Activated CD4-positive, alpha-beta T cell treated with anti-CD3 and anti-CD28 coated beads, Interleukin-2, amount 50 U/mL, for 4 hours (primary cell): ENCODE data around the gene F7.
"Not testable (repeated sequence)": the region's sequence is repeated elsewhere in the genome, so short reads cannot be mapped to it uniquely, and the experiment has no call there.

ENCODE experiments used
- DNase-seq, 2 experiments: peaks; one replicate each; pipeline ENCODE4 v3.0.0-alpha.2; 2020

Gene F7

DNA sequence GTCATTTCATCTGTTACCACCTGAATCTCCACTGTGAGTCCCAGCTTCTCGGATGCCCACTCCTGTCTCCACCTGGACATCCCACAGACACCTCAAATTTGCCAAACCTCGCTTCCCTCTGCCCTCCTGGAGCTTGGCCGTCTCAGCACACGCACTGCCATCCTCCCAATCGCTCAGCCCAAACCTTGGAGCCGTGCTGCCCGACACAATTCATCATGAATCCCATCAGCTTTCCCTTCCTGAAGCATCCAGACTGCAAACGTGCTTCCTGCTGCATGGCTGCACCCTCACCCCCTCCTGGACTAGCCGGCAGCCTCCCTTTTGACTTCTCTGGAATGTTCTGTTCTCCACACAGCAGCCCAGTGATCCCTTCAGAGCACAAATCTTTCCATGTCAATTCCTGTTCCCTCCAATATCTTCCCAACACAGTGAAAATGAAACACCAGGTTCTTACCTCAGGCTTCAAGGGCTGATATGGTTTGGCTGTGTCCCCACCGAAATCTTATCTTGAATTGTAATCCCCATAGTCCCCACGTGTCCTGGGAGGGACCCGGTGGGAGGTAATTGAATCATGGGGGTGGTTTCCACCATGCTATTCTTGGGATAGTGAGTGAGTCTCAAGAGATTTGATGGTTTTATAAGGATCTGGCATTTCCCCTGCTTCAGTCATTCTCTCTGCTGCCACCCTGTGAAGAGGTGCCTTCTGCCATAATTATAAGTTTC, 51.8 kb downstream of the F7 start:
- no peak for DNase-seq

DNA sequence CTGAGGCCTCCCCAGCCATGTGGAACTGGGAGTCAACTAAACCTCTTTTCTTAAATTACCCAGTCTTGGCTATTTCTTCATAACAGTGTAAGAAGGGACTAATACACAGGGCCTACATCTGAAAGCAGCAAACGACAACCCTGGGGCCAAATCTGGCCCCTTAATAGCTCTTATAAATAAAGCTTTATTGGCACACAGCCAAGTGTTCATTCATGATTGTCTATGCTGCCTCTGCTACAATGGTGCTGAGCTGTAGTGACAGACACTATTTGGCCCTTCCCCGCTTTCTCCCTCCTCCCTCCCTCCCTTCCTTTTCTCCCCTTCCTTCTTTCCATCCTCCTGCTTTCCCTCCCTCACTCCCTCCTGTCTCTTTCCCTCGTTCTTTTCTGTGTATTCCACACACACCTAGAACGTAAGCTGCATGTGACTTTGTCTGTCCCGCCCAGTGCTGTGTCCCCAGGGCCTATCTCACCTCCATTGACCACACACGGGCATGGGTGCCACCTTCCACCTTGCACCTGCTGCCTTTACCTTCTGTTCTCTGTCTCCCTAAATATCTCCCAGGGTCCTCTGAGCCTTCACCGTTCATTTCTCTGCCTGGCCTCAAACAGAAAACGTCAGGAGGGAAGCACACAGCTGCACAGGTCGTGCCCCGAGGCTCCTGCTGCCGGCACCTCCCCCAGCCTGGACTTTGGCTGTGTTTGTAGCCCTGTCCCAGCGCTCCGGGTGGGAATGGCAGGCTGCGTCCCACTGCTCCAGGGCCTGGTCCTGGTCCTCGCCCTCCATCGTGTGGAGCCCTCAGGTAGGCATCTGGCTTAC, 52.5 kb downstream of the F7 start, which contains the start of gene PROZ:
Gene PROZ (plus strand): TSS at position 720 of the 819 bp plus-strand sequence. CDS start 13 bp downstream, at position 733.
- no peak for DNase-seq

DNA sequence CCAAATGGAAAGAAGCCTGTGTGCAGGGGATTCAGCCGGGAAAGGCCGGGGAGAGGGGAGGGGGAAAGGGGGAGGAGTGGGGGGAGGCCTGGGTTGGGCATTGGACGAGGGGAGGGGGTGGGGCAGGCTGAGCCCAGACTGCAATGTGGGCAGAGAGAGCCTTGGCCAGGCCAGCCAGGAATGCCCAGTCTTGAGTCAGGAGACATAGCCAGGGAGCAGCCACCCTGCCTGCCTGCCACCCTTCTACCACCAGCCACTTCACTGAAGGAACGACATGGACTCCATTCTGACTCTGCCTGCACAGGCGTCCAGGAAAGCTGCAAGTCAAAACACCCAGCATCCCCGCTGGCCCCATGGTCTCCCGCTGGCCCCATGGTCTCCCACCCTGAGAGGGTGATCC, 53.4 kb downstream of the F7 start:
- DNase-seq: no peak

DNA sequence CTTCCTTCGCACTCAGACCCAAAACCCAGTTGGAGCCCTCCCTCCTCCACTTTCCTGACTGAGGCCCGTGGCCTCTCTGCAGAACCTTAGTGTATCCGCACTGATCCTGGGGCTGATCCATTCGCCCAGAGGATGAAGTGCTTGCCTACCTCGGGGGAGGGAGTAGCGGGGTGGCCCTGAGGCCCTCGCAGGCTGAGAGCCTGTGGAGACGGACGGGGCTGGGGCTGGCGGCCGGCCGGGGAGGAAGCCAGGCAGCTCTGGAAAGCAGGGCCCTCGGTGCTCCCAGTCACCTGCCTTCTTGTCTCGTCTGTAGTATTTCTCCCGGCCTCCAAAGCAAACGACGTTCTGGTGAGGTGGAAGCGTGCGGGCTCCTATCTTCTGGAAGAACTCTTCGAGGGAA, 54.1 kb downstream of the F7 start:
- DNase-seq: no peak

DNA sequence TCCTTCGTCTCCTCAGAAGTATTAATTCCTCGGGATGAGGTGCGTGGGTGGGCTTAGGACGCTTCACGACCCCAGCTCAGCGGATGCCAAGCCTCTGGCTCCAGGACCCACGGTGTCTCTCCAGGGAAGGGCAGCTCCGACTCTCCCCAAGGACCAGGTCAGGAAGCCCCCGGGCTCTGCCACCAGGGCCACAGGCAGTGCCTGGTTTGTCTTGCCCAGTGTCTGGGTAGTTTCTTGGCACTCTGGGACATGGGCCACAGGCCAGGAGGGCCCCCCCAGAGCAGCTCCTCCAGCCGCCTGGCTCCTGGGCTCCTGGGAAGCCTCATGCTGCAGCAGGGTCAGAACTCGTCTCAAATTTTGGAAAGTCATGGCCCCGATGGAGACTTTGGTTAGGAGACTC, 55.4 kb downstream of the F7 start:
- no peak for DNase-seq

DNA sequence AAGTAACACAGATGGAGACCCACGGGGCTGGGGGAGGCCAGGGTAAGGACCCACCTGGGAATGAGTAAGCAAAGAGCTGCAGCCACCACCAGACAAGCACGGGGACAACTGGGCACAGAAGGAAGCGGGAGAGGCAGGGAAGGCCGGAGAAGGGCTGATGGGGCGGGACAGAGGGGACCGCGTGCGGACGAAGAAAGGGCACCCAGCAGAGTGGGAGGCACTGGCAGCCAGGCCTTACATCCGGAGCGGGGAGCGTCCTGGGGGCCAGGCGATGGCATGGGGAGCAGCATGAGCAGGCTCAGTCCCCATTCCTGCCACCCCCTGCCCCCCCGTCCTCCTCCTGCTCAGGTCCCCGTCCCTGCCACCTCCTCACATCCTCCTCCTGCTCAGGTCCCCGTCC, 55.8 kb downstream of the F7 start:
- DNase-seq: no peak

DNA sequence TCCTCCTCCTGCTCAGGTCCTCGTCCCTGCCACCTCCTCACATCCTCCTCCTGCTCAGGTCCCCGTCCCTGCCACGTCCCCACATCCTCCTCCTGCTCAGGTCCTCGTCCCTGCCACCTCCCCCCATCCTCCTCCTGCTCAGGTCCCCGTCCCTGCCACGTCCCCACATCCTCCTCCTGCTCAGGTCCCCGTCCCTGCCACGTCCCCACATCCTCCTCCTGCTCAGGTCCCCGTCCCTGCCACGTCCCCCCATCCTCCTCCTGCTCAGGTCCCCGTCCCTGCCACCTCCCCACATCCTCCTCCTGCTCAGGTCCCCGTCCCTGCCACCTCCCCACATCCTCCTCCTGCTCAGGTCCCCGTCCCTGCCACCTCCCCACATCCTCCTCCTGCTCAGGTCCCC, 56.4 kb downstream of the F7 start:
- DNase-seq: not testable (repeated sequence)

DNA sequence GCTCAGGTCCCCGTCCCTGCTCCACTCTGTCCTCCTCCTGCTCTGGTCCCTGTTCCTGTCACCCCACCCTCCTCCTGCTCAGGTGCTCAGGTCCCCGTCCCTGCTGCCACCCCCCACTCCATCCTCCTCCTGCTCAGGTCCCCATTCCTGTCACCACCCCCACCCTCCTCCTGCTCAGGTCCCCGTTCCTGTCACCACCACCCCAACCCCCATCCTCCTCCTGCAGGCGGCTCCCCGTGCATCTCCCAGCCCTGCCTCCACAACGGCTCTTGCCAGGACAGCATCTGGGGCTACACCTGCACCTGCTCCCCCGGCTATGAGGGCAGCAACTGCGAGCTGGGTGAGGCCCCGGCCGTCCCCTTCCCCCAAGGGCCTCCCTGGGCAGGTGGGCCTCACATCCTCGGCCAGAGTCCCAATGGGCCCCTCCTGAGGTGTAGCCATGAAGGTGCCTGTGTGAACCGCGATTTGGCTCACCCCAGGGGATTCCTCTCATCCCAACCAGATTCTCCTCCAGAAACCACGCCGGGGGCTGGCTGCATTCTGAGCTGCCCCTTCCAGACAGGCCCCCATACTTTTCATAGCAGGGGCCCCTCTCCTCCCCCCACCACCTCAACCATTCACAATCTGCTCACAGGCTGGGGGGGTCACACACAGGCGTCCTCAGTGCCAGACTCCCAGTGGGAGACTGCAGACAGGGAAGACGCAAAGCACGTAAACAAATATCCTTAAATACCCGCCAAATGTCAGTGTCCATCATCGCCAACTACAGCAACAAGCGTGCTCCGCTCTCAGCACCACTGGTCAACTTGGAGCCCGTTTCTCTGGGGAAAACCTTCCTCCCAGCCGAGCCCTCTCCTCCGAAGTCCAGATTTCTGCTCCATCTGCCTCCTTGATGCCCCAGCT, 57.4 kb downstream of the F7 start:
- DNase-seq: no peak

DNA sequence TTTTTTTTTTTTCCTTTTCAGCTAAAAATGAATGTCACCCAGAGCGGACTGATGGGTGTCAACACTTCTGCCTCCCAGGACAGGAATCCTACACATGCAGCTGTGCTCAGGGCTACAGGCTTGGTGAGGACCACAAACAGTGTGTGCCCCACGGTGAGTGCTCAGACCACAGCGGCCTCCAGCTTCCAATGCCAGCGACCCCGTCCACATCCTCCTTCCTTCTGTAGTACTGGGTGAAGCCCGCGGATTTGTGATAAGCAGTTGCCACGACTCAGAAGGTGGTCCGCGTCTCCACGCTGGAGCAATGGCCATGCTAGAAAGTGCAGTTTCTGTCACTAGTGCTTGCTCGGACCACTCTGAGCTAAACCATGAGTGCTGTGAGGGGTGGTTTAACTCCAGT, 58.9 kb downstream of the F7 start:
- no peak for DNase-seq

DNA sequence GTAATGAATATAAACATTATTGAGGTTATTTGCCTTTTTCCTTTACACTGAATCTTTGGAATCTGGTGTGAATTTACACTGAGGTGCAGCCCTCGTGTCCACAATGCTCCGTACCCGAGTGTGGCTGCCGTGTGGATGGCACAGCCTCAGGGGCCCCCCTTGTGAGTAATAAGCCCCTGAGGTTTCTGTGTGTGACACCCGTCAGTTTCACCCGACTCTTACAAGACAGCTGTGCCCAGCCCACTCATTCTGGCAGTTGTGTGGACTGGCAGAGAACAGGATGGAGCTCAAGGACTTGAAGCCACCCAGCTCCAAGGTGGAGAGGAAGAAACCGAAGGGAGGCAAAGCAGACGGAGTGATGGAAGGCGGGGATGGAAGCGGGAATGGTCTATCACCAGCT, 60.7 kb downstream of the F7 start:
- DNase-seq: no peak

DNA sequence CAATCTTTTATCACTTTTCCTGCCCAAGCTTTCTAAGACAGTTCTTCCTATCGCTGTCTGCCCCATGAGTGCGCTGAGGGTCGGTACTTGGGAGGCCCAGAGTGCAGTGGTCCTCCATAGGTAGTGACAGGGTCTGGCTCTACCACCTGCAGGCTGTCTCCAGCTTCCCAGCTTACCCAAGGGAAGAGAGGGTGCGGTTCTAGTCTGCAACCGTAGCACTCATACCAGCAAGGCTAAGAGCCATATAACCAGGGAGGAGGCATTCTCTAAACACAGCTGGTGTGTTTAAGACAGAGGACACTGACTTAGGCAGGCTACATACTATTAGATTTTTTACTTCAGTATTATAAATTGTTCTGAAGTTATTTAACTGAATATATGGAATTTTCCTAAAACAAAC, 61.1 kb downstream of the F7 start:
- no peak for DNase-seq

DNA sequence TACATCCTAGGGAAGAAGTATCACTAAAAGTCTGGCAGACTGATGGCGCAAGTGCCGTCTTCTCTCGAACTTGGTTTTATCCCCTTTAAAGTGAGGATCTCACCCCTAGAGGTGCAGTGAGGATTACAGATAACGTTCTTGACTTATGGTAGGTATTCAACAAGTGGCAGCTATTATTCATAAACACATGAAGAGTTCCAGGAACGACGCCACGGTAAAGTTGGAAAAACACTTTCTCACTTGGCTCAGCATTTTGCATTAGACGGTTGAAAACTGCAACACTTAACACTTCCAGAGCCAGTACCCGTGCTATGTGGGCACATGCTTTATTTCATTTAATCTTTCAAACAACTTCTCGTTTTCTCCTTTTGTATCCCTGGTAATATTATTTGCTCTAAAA, 61.6 kb downstream of the F7 start:
- no peak for DNase-seq

DNA sequence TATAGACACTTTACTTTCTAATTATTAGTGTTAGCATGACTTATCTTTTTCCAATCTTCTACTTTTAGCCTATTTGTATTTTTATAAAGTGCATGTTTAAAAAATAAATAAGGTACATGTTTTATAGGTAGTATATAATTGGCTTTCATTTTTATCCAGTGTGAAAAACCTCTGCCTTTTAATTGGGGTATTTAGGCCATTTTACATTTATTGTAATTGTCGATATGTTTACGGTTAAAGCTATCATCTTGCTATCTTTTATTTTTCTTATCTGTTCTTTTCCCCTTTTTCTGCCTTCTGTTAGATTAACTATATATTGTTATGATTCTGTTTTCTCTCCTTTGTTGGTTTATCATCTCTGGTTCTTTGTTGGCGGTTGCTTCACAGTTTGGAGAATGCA, 62.0 kb downstream of the F7 start:
- DNase-seq: no peak

DNA sequence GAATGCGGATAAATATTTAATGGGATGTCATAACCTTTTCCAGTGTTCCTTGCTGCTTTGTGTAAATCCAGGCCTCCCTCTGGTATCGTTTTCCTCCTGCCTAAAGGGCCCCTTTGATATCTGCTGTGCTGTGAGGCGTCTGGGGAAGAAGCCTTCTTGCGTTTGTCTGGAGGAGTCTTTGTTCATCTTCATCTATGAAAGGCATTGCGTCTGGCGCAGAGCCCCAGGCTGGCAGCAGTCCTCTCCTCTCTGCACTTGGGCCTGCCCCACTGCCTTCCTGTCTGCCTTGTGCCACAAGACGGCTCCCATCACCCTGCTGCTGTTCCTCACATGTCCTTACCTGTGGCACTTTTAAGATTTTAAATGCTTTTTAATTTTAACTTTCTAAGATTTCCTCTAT, 62.6 kb downstream of the F7 start:
- no peak for DNase-seq

DNA sequence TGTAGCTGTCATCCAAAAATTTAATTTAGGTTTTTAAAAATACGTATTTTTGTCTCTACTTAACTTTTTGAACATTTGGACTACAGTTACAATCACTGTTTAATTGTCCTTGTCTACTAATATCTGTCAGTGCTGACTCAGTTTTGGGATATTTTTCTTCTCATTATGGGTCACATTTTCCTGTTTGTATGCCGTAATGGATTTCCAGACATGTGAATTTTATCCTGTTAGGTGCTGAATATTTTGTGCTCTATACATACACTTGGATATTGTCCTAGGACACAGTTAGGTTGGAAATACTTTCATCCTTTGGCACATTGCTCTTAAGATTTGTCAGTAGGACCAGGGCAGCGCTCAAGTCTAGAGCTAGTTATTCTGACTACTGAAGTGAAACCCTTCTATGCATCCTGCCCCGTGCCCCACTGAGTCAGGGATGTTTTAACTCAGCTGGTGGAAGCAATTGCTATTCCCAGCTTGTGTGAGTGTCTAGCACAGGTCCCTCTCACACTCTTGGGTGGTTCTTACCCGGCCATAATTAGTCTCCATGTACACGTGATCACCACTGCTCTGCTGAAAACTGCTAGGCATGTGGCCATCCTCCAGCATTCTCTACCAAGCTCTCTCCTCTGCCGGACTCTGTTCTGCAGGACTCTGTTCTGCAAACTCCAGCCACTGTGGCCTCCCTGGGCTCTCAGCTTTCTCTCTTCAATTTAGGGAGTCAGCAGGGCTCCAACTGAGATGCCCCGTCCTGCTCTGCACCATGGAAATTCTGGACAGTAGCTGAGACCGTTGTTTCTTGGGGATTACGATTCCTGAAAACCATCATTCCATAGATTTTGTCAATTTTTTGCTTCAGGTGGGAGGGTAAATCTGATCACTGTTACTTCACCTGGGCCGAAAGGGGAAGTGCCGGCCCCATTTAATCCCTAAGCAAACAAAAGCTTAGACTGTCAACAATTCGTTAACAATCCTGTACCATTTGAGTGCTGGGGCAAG, 64.0 kb downstream of the F7 start:
- no peak for DNase-seq
